HepG2 (cell line): ENCODE data around the gene TACC3.

Experiments
- CEBPB ChIP-seq: IDR thresholded peaks from 2 replicates; pipeline ENCODE4 v1.6.1; 2011; ENCODE audit warnings: low read depth, low read length, improper control_type of control experiment, borderline replicate concordance
- CHD4 ChIP-seq: fragments of 200-600 bp; sonication (generic); IDR thresholded peaks from 2 replicates; pipeline ENCODE4 v1.7.0; 2017; ENCODE audit warnings: mild to moderate bottlenecking, low read length, borderline replicate concordance
- FOXO1 ChIP-seq: sonication (generic); formaldehyde crosslinking; IDR thresholded peaks from 2 replicates; pipeline ENCODE4 v1.4.0; 2020; ENCODE audit warnings: missing genetic modification reagents
- NFIB ChIP-seq: sonication (generic); formaldehyde crosslinking; IDR thresholded peaks from 2 replicates; pipeline ENCODE4 v1.9.0; 2021; ENCODE audit warnings: missing genetic modification reagents, mild to moderate bottlenecking, borderline replicate concordance
- POLR2AphosphoS5 ChIP-seq: IDR thresholded peaks from 2 replicates; pipeline ENCODE4 v1.6.1; 2012; ENCODE audit warnings: low read depth, low read length
- SIN3A ChIP-seq: IDR thresholded peaks from 2 replicates; pipeline ENCODE4 v1.6.1; 2011; ENCODE audit warnings: low read depth, mild to moderate bottlenecking, control low read depth, low read length, borderline replicate concordance
- ZNF598 ChIP-seq: sonication (generic); formaldehyde crosslinking; IDR thresholded peaks from 2 replicates; pipeline ENCODE4 v1.5.1; 2020; ENCODE audit warnings: mild to moderate bottlenecking, missing genetic modification reagents, borderline replicate concordance
- ZNF737 ChIP-seq: sonication (generic); formaldehyde crosslinking; IDR thresholded peaks from 2 replicates; pipeline ENCODE4 v1.5.0; 2020; ENCODE audit warnings: missing genetic modification reagents, mild to moderate bottlenecking, borderline replicate concordance
- TF ChIP-seq, protein P1 (sequence below), 2 experiments: fragments of 450-650 bp in 1 of 2; sonication (generic) in 1 of 2; formaldehyde crosslinking in 1 of 2; IDR thresholded peaks; 2 replicates each; pipeline versions ENCODE4 v1.6.1 to v1.8.0; 2016 to 2022; ENCODE audit warnings: antibody characterized with exemption in 1 of 2, mild to moderate bottlenecking in 1 of 2, missing genetic modification reagents in 1 of 2
- TF ChIP-seq, protein P2 (sequence below): sonication (generic); formaldehyde crosslinking; IDR thresholded peaks from 2 replicates; pipeline ENCODE4 v1.8.1; 2023; ENCODE audit warnings: missing genetic modification reagents, inconsistent platforms, borderline replicate concordance
- TF ChIP-seq, protein P3 (sequence below): sonication (generic); formaldehyde crosslinking; IDR thresholded peaks from 2 replicates; pipeline ENCODE4 v1.4.0; 2020; ENCODE audit warnings: mild to moderate bottlenecking, missing genetic modification reagents
- TF ChIP-seq, protein P4 (sequence below): sonication (generic); formaldehyde crosslinking; IDR thresholded peaks from 2 replicates; pipeline ENCODE4 v1.5.0; 2020; ENCODE audit warnings: missing genetic modification reagents, mild to moderate bottlenecking, borderline replicate concordance

DNA sequence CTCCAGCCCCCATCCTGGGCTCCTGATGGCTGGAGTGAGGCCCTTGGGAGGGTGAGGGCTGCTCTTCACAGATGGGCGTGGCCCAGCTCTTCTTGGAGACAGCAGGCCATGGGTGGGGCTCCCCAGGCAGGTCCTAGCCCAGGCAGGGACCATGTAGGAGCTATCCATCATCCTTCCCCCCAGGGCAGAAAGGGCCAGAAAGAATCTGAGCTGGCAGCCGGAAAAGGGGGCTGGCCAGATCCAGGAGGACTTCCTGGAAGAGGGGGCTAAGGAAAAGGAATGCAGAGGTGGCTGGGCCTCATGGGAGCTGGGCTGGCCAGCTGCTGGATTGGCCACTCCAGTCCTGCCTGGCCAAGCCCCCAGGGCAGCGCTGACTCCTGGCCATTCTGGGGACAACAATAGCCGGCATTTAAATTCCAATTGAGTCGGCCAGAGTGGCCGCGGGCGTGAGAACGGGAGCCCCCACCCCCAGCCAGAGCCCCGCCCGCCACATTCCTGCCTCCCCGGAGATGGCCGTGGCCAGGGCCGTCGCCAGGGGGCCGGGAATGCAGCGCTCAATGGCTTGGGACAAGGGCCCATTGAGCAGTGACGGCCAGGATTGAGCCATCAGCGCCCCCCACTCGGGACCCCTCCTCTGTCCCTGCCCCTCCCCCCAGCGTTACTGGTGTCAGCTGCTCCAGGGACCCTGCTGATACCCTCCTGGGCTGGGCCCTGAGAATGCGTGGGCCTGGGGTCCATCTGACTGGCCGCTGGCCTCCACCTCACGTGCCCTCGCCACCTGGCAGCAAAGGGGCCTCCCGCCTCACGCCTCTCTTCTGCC lies 56.7 kb downstream of the TACC3 start:
- TF ChIP-seq CHD4 (0 out of 2 replicates have a peak, but pooled peaks have one; percentile 33), ZNF737 (no peak), POLR2AphosphoS5 (no peak), CEBPB (no peak), NFIB (CRISPR knock-in tag) (no peak), SIN3A (no peak), FOXO1 (CRISPR knock-in tag) (0 out of 2 replicates have a peak, but pooled peaks have one; percentile 38), ZNF598 (CRISPR knock-in tag) (0 out of 2 replicates have a peak, but pooled peaks have one; percentile 53)
- TF ChIP-seq, protein P1, sequence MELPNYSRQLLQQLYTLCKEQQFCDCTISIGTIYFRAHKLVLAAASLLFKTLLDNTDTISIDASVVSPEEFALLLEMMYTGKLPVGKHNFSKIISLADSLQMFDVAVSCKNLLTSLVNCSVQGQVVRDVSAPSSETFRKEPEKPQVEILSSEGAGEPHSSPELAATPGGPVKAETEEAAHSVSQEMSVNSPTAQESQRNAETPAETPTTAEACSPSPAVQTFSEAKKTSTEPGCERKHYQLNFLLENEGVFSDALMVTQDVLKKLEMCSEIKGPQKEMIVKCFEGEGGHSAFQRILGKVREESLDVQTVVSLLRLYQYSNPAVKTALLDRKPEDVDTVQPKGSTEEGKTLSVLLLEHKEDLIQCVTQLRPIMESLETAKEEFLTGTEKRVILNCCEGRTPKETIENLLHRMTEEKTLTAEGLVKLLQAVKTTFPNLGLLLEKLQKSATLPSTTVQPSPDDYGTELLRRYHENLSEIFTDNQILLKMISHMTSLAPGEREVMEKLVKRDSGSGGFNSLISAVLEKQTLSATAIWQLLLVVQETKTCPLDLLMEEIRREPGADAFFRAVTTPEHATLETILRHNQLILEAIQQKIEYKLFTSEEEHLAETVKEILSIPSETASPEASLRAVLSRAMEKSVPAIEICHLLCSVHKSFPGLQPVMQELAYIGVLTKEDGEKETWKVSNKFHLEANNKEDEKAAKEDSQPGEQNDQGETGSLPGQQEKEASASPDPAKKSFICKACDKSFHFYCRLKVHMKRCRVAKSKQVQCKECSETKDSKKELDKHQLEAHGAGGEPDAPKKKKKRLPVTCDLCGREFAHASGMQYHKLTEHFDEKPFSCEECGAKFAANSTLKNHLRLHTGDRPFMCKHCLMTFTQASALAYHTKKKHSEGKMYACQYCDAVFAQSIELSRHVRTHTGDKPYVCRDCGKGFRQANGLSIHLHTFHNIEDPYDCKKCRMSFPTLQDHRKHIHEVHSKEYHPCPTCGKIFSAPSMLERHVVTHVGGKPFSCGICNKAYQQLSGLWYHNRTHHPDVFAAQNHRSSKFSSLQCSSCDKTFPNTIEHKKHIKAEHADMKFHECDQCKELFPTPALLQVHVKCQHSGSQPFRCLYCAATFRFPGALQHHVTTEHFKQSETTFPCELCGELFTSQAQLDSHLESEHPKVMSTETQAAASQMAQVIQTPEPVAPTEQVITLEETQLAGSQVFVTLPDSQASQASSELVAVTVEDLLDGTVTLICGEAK (IDR thresholded peaks at IDR 0.05) = no peak
- TF ChIP-seq, protein P1 (CRISPR knock-in tag; IDR thresholded peaks at IDR 0.05) = no peak
- TF ChIP-seq, protein P2, sequence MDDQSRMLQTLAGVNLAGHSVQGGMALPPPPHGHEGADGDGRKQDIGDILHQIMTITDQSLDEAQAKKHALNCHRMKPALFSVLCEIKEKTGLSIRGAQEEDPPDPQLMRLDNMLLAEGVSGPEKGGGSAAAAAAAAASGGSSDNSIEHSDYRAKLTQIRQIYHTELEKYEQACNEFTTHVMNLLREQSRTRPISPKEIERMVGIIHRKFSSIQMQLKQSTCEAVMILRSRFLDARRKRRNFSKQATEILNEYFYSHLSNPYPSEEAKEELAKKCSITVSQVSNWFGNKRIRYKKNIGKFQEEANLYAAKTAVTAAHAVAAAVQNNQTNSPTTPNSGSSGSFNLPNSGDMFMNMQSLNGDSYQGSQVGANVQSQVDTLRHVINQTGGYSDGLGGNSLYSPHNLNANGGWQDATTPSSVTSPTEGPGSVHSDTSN = no peak
- TF ChIP-seq, protein P3, sequence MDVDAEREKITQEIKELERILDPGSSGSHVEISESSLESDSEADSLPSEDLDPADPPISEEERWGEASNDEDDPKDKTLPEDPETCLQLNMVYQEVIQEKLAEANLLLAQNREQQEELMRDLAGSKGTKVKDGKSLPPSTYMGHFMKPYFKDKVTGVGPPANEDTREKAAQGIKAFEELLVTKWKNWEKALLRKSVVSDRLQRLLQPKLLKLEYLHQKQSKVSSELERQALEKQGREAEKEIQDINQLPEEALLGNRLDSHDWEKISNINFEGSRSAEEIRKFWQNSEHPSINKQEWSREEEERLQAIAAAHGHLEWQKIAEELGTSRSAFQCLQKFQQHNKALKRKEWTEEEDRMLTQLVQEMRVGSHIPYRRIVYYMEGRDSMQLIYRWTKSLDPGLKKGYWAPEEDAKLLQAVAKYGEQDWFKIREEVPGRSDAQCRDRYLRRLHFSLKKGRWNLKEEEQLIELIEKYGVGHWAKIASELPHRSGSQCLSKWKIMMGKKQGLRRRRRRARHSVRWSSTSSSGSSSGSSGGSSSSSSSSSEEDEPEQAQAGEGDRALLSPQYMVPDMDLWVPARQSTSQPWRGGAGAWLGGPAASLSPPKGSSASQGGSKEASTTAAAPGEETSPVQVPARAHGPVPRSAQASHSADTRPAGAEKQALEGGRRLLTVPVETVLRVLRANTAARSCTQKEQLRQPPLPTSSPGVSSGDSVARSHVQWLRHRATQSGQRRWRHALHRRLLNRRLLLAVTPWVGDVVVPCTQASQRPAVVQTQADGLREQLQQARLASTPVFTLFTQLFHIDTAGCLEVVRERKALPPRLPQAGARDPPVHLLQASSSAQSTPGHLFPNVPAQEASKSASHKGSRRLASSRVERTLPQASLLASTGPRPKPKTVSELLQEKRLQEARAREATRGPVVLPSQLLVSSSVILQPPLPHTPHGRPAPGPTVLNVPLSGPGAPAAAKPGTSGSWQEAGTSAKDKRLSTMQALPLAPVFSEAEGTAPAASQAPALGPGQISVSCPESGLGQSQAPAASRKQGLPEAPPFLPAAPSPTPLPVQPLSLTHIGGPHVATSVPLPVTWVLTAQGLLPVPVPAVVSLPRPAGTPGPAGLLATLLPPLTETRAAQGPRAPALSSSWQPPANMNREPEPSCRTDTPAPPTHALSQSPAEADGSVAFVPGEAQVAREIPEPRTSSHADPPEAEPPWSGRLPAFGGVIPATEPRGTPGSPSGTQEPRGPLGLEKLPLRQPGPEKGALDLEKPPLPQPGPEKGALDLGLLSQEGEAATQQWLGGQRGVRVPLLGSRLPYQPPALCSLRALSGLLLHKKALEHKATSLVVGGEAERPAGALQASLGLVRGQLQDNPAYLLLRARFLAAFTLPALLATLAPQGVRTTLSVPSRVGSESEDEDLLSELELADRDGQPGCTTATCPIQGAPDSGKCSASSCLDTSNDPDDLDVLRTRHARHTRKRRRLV (CRISPR knock-in tag) = no peak
- TF ChIP-seq, protein P4, sequence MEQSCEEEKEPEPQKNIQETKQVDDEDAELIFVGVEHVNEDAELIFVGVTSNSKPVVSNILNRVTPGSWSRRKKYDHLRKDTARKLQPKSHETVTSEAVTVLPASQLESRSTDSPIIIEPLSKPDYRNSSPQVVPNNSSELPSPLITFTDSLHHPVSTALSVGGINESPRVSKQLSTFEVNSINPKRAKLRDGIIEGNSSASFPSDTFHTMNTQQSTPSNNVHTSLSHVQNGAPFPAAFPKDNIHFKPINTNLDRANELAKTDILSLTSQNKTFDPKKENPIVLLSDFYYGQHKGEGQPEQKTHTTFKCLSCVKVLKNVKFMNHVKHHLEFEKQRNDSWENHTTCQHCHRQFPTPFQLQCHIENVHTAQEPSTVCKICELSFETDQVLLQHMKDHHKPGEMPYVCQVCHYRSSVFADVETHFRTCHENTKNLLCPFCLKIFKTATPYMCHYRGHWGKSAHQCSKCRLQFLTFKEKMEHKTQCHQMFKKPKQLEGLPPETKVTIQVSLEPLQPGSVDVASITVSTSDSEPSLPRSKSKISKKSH (CRISPR knock-in tag) = no peak; the same call in 1 of the 2 replicates
